Activated CD4-positive, alpha-beta T cell treated with anti-CD3 and anti-CD28 coated beads, Interleukin-2, amount 50 U/mL, for 1 hour (primary cell): ENCODE results near the gene IGFN1.

Experiments used
- DNase-seq: peaks from one replicate; pipeline ENCODE4 v3.0.0-alpha.2; 2020

The IGFN1 gene

GRCh38 chr1:201185527-201186128 lies 5.0 kb upstream of the IGFN1 start:
- DNase-seq, result no peak

GRCh38 chr1:201186192-201186591 lies 4.4 kb upstream of the IGFN1 start:
- DNase-seq, result no peak

- no peak for DNase-seq
Measured at GRCh38 chr1:201189085-201189484, 1.5 kb upstream of the IGFN1 start.

DNA sequence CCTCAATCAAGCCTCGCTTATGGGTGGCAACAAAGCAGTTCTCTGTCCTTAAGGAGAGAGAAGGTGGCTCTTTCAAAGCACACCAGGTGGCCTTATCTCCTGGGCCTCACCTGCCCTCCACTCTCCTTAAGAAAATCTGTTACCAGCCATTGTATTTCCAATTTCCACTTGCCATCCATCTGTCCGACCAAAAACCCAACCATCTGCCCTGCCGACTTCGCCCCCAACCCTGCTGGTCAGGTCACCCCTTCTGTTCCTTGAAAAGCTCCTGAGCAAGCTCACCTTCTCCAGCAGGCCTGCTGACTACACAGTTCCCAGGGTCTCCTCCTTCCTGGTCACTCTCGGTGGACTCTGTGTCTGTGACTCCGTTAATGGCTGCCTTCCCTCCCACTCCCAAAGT lies 619 bp upstream of the IGFN1 start:
- no peak for DNase-seq

DNA sequence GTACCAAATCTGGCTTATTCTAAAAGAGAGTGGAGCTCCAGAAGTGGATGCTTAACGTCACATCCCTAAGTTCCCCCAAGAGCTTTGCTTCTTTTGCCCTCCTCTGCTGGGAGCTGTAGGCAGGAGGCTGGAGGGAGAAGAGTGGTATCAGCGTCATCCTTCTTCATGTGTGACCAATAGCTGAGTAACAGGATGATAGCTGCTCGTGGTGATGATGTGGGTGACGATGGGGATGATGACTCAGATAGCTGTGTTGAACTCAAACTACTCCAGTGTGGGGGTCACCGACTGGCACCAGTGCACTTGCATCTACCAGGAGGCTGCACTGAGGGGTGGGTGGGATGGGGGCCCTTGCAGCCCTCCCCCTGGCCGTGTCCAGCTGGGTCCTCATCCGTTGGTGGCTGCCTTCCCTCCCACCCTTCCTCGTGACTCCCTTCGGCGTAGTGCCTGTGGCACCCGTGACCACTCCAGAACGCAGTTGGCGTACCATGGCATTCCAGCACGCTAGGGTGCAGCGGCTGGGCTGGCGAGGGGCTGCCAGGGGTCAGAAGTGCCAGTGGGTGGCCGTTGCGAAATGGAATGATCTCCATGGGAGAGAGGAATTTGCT lies 1.1 kb downstream of the IGFN1 start:
- DNase-seq, result no peak

DNA sequence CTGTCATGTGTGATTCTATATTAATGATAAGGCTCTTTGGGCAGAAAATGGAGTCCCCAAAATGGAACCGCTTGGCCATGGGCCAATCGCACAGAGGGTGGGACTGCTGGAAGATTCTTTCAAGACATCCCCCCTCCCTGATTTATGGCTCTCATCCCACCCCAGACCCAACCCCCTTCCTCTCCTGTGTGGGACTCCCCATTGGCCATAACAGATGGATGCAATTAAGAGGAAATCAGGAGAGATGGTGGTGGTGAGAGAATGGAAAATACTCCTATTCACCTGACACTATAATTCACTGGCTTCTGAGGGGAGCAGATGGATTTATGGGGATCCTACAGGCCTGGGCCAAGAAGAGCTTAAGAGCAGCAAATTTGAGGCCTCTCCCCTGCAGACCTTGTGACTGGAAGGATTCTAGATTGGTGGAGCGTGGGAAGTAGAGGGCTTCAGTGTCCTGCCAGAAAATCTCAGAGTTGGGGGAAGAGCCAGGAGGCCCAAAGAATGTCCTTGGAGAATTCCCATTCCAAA lies 1.7 kb downstream of the IGFN1 start:
- no peak for DNase-seq

GRCh38 chr1:201194046-201194445 lies 3.4 kb downstream of the IGFN1 start:
- DNase-seq, result no peak

- no peak for DNase-seq
Measured at GRCh38 chr1:201198598-201198997, 8.0 kb downstream of the IGFN1 start.

DNA sequence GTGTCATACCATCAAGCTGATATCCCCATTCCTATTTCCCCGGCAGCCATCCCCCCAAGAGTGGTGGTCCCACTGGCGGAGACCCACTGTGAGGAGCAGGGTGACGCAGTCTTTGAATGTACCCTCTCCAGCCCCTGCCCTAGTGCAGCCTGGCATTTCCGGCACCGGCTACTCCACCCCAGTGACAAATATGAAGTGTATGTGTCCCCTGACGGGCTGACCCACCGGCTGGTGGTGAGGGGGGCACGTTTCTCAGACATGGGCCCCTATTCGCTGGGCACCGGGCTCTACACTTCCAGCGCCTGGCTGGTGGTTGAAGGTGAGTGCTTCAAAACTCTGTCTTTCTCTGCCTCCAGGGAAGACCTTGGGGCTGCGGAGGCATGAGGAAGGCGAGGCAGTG lies 14.4 kb downstream of the IGFN1 start:
- no peak for DNase-seq

DNA sequence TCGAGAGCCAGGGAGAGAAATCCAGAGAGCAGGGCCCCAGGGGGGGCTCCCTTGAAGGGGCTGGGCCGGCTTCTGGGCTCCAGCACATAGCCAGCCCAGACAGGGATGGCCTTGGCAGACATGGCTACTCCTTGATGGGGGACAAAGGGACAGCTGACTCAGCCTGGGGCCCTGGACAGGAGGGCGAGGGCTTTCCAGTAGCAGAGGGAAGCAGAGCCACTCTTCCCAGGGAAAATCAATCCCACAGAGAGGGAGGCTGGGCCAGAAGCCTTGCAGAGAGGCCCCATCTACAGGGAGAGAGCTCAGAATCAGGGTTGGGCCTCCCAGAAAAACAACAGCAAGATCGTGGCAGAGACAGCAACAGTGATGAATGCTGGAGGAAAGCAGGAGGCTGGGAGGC lies 15.6 kb downstream of the IGFN1 start:
- DNase-seq, result no peak

DNA sequence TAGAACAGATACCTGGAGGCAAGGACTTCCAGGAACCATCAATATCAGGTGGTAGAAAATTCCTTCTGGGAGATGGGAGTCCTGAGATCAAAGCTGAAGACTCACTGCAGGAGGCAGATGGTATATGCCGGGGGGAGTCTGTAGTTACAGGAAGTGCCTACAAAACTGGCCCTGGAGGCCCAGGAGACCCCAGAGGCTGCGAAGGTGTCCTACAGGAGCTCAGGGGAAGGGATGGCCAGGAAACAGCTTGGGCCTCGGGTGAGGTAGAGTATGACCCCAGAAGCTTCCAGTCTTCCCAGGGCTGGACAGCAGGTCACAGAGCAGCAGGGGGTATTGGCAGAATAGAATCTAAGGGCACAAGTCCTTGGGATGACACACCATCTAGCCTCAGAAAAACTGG lies 16.4 kb downstream of the IGFN1 start:
- DNase-seq, result no peak

DNA sequence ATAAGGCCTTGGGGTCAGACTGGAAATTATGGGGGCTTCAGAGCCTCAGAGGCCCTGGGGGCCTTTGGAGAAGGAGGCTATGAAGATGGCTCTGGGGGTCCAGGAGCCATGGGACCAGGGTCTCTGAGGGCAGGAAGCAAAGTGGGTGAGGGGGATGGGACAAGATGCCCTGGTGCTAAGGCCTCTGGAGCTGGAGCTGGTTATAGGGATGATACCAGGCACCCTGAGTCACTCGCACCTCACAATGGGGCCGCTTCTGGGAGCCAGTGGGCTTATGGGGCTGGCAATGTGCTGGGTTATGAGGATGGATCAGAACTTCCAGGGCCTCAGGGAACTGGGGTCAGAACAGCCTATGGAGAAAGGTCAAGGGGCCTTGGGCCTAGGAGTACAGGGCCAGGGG lies 17.6 kb downstream of the IGFN1 start:
- no peak for DNase-seq

DNA sequence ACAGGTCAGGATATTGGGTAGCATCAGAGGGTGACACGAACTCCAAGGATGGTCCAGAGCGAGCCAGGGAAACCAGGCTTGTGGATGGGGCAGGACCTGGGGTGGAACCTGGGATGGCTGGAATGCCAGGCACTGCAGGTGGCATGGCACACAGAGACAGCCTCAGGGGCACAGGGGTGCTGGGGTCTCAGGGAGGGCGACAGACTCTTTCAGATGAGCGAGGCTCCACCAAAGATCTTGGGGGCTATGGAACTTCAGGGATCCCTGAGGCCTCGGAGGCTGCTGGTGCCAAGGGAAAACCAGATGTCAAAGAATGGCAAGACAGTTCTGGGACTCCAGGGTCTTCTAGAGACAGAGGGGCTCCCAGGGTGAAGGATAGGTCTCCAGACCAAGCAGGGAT lies 21.4 kb downstream of the IGFN1 start:
- no peak for DNase-seq

GRCh38 chr1:201212461-201213055 lies 21.9 kb downstream of the IGFN1 start:
- DNase-seq, result no peak

DNA sequence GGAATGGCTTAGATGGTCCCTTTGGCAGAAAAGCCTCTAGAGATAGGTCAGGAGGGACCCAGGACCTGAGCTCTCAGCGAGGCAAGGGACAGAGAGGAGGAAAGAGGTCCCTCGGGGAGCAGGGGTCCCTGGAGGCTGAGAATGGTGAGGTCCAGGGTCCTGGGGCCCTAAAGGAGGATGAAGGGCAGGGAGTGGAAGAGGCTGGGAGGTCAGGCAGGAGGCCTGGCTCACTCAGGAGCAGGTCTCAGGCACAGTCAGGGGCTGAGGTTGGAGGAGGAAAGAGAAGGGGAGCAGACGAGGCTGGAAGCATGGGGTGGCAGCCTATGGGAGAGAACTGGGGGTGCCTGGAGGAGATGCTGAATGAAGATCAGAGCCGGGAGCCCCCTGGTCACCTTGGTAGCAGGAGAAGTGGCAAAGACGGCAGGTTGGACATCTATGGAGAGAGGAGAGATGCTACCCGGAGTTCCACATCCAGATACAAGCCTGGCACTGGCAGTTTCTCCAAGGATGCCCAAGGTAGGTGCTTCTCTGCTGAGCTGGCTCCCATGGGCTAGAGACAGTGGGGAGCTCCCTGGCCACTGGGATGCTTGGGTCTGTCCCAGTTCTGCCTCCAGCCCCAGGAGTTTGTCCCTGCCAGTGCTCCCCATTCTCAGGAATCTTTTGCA lies 22.6 kb downstream of the IGFN1 start:
- no peak for DNase-seq

- DNase-seq, result no peak
Measured at GRCh38 chr1:201213926-201214325, 23.3 kb downstream of the IGFN1 start.

- no peak for DNase-seq
Measured at GRCh38 chr1:201214461-201214860, 23.8 kb downstream of the IGFN1 start.

DNA sequence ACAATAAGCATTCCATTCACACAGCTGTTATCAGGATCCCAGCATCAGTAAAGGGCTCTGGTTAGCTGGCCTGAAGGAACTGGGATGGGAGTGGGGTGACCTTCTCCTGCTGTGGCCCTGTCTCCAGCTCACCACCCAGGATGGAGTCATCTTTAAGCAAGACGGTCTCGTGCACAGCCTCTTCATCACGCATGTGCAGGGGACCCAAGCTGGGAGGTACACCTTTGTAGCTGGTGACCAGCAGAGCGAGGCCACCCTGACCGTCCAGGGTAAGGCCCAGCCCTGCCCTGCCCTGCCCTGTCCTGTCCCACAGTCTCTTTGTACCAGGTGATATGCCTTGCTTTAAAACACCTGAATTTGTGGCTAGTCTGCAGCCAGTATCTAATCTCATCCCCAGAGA lies 24.3 kb downstream of the IGFN1 start:
- DNase-seq, result no peak

DNA sequence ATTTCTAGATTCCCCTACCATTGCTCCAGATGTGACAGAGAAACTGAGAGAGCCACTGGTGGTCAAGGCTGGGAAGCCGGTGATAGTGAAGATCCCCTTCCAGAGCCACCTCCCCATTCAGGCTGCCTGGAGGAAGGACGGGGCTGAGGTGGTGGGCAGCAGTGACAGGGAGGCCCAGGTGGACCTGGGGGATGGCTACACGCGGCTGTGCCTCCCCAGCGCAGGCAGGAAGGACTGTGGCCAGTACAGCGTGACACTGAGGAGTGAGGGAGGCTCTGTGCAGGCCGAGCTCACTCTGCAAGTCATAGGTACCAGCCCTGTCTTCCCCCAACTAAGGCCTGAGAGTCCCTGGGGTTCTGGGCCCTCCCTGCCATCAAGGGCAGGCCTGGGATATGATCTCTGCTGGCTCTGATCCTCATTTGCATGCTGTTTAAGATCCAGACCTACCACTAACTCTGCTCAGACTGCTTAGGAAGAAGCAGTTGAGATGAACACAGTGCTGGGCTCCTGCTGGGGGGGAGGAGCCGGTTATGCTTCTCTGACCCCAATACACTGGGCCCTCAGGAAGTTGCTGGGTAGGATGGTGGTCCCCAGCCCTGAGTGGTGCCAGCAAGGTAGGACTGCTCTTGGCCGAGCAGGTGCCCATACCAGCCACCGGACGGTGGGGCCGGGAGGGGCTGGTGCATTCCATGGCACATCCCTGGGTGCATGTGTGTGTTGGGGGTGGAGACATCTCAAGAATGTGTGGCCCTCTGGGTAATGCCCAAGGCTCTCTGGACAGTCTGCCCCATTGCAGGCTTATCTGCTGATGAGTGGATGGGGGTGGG lies 25.1 kb downstream of the IGFN1 start:
- DNase-seq, result no peak

GRCh38 chr1:201216395-201217085 lies 25.9 kb downstream of the IGFN1 start:
- no peak for DNase-seq

DNA sequence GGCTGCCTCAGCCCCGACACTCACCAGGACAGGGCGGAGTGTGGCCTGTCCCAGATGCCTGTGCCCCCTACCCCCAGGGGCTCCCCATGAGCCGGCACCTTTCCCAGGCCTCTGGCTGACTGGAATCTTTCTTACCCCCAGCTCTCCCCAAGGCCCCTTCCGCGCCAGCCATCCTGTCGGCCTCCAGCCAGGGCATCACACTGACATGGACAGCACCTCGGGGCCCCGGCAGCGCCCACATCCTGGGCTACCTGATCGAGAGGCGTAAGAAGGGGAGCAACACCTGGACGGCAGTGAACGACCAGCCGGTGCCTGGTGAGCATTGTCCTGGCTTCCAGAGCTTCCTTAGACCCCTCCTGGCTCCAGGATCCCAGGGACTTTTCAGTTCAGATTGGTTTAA lies 26.5 kb downstream of the IGFN1 start:
- DNase-seq, result no peak

DNA sequence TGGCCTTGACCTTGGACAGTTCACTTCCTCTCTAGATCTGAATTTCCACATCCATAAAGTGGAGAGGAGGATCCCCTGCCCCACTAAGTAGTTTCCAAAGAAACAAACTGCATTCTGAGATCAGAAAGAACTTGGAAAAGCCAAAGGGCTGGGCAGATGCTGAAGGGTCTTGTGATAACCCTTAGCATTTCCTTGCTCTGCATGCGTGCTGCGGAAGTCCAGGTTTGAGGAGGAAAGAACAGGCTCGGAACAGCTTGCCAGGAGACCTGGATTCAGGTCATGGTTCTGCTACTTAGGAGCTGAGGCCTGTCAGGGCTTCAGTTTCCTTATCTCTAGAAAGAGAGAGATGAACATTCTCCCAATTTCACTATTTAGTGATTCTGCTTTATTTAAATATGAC lies 27.2 kb downstream of the IGFN1 start:
- DNase-seq, result no peak

DNA sequence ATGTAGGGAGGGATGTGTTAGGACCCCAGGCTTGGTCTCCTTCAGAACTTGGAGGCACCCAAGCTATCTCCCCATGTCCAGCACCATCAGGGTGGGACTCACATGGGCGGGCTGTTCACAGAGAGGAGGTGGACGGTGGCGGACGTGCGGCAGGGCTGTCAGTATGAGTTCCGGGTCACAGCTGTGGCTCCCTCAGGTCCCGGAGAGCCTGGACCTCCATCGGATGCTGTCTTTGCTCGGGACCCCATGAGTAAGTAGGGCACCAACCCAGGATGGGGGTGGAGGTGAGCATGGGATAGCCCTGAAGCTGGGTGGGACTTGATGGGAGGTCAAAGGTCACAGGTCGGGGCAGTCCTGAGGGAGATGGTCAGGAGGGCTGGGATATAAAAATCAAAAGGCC lies 27.8 kb downstream of the IGFN1 start:
- no peak for DNase-seq
